Fibroblast of lung (primary cell): ENCODE measurements around the gene USP32.
"Not testable (repeated sequence)": the region's sequence is repeated elsewhere in the genome, so short reads cannot be mapped to it uniquely, and the experiment has no call there.

Source experiments
- CTCF ChIP-seq, 2 donors: IDR thresholded peaks in 1 of 2; conservative IDR thresholded peaks in 1 of 2; 1 replicate in 1 of 2; 2 replicates in 1 of 2; pipeline ENCODE4 v1.5.1; 2011 to 2012; ENCODE audit warnings: low read length in 2 of 2, control low read depth in 1 of 2, inconsistent platforms in 1 of 2, low read depth in 1 of 2, mild to moderate bottlenecking in 1 of 2
- EZH2 ChIP-seq: IDR thresholded peaks from 2 replicates; pipeline ENCODE4 v1.5.1; 2012; ENCODE audit warnings: low read length, control low read depth, mild to moderate bottlenecking; ENCODE audit errors: missing control alignments

- not testable (repeated sequence) for TF ChIP-seq CTCF (conservative IDR thresholded peaks at IDR 0.05 in 1 of 2, IDR thresholded peaks at IDR 0.05 in 1 of 2; ENCODE audit: low read depth in 1 of 2, low read length in 2 of 2); EZH2
Measured at GRCh38 chr17:60227276-60227675, 164.7 kb downstream of the USP32 start.
